GM21619 (cell line): ENCODE results near the gene ZNF618.
"Not testable (repeated sequence)": the region's sequence is repeated elsewhere in the genome, so short reads cannot be mapped to it uniquely, and the experiment has no call there.

Experiments
- ATAC-seq: cut with Tn5 transposase; IDR thresholded peaks from one replicate; pipeline ENCODE4 v1.9.1; 2021; ENCODE audit not compliant: unreplicated experiment

ZNF618 gene

GRCh38 chr9:114035221-114035844 lies 159.2 kb downstream of the ZNF618 start:
- ATAC-seq: no peak

DNA sequence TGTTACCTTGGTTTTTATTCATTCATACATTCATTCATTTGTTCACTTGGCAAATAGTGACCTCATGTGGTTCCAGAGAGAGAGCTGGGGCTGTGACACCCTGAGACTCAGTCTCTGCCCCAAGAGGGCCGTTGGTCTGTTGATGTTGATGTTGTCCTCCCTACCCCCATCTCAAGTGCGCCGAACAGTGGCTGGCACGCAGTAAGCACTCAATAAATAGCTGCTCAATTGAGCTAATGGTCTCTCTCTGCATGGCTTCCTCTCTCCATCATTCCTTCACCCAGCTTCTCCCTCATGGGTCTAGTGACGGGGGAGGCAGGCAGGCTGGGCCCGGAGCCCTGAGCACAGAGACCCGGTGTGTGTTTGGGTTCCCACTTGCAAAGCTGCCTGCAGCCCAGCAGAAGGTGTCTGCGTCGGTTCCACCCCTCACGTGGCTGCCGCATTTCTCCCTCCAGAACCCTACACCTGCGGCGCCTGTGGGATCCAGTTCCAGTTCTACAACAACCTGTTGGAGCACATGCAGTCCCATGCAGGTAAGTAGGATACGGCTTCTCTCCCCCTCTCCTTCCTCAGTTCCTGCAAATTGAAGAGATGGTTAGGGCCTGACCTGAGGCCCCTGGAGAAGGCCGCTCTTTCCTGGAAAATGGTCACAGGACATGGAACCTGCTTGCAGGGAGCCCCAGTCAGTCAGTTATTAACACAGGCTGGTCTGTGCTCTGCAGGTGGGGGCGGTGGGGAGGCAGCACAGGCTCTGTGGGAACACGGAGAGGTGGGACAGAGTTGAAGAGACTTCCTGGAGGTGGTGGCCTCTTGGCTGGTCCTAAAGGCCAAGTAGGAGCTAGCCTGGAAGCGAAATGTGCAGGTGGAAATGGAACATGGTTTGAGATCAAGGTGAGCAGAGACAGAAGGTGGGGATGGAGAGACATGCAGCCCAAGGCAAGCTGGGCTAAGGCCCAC lies 160.0 kb downstream of the ZNF618 start:
- no peak for ATAC-seq

- ATAC-seq: no peak
Observed at GRCh38 chr9:114037249-114037648, 161.1 kb downstream of the ZNF618 start.

- ATAC-seq: no peak
Observed at GRCh38 chr9:114037961-114038723, 162.0 kb downstream of the ZNF618 start.

GRCh38 chr9:114038724-114039313 lies 162.7 kb downstream of the ZNF618 start:
- ATAC-seq: no peak

- no peak for ATAC-seq
Observed at GRCh38 chr9:114039484-114039883, 163.4 kb downstream of the ZNF618 start.

GRCh38 chr9:114043660-114044059 lies 167.6 kb downstream of the ZNF618 start:
- not testable (repeated sequence) for ATAC-seq

DNA sequence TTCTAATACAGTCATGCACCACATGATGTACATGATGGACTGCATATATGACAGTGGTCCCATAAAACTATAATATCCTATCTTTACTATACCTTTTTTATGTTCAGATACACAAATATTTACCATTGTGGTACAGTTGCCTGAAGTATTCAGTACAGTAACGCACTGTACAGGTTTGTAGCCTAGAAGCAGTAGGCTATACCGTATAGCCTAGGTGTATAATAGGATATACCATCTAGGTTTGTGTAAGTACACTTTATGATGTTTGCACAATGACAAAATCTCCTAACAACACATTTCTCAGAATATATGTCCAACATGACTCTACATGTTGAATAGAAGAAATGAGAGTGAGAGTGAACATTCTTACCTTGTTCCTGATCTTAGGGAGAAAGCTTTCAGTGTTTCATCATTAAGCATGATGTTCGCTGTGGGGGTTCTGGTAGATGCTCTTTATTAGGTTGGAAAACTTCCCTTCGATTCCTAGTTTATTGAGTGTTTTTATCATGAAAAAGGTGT lies 170.2 kb downstream of the ZNF618 start:
- ATAC-seq: no peak

DNA sequence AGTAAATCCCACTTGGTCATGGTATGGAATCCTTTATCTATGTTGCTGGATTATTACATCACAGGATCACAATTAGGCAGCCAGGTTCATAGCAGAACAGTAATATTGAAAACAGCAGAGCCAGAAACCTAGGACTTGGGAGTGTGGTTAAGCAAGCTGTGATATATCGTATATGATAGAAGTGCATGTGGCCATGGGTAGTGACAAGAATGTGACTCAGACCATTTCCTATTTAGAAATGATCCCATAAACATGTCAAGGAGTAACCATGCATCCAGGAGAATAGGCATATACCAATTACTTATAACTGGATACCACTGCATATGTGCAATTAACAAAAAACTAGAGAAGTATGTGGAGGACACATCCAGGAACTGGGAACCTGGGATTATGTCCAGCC lies 170.8 kb downstream of the ZNF618 start:
- no peak for ATAC-seq

GRCh38 chr9:114047717-114048116 lies 171.6 kb downstream of the ZNF618 start:
- no peak for ATAC-seq

DNA sequence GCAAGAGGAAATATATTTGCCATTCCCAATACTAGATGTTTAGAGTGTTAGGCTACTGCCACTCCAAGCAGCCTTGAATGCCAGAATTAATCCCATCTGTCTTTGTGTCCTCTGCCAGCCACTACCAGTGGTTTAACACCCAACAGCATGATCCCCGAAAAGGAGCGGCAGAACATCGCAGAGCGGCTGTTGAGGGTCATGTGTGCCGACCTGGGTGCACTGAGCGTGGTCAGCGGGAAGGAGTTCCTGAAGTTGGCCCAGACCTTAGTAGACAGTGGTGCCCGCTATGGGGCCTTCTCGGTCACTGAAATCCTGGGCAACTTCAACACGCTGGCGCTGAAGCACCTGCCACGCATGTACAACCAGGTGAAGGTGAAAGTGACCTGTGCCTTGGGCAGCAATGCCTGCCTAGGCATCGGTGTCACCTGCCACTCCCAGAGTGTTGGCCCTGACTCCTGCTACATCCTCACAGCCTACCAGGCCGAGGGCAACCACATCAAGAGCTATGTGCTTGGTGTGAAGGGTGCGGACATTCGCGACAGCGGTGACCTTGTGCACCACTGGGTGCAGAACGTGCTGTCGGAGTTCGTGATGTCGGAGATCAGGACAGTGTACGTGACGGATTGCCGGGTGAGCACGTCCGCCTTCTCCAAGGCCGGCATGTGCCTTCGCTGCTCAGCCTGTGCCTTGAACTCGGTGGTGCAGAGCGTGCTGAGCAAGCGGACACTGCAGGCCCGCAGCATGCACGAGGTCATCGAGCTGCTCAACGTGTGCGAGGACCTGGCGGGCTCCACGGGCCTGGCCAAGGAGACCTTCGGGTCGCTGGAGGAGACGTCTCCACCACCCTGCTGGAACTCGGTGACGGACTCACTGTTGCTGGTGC lies 172.7 kb downstream of the ZNF618 start:
- ATAC-seq: no peak

DNA sequence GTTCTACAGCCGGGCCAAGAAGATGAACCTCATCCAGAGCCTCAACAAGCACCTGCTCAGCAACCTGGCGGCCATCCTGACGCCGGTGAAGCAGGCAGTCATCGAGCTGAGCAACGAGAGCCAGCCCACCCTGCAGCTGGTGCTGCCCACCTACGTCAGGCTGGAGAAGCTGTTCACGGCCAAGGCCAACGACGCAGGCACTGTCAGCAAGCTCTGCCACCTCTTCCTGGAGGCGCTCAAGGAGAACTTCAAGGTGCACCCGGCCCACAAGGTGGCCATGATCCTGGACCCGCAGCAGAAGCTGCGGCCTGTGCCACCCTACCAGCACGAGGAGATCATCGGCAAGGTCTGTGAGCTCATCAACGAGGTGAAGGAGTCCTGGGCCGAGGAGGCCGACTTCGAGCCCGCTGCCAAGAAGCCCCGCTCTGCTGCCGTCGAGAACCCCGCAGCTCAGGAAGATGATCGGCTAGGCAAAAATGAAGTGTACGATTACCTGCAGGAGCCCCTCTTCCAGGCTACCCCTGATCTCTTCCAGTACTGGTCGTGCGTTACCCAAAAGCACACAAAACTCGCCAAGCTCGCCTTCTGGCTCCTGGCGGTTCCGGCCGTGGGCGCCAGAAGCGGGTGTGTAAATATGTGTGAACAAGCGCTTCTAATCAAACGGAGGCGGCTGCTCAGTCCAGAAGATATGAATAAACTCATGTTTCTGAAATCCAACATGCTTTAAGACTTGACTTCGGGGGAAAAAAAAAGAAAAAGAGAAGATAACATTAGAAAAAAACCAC lies 173.5 kb downstream of the ZNF618 start:
- no peak for ATAC-seq

GRCh38 chr9:114050226-114050568 lies 174.1 kb downstream of the ZNF618 start:
- ATAC-seq: no peak

GRCh38 chr9:114050646-114051045 lies 174.5 kb downstream of the ZNF618 start:
- no peak for ATAC-seq

- no peak for ATAC-seq
Observed at GRCh38 chr9:114051281-114051680, 175.2 kb downstream of the ZNF618 start.

- ATAC-seq: no peak
Observed at GRCh38 chr9:114051706-114052105, 175.6 kb downstream of the ZNF618 start.

GRCh38 chr9:114053246-114054005 lies 177.3 kb downstream of the ZNF618 start:
- no peak for ATAC-seq

- ATAC-seq: no peak
Observed at GRCh38 chr9:114054191-114054690, 178.1 kb downstream of the ZNF618 start.
